Fibroblast of lung (primary cell): ENCODE results near the gene CA9. TPM values are rescaled to one million over a fixed set of nuclear protein-coding genes. Genes with fewer than 3 reads are reported as not detected.
A peak's percentile ranks its signal among the peaks of the same experiment; 100 is the strongest.
"Not testable (repeated sequence)": the region's sequence is repeated elsewhere in the genome, so short reads cannot be mapped to it uniquely, and the experiment has no call there.

Experiments
- DNase-seq, 2 donors: peaks; one replicate each; pipeline versions ENCODE4 v3.0.0 to v3.0.0-alpha.2; 2010; ENCODE audit warnings: low read depth in 2 of 2
- H2AFZ ChIP-seq: 2 replicates; pipeline ENCODE4 v1.5.1; 2012; ENCODE audit warnings: low read length, control low read depth, inconsistent platforms
- H3K27ac ChIP-seq: 2 replicates; pipeline ENCODE4 v1.5.1; 2011; ENCODE audit warnings: low read length, control low read depth; ENCODE audit not compliant: insufficient read depth
- H3K27me3 ChIP-seq: 2 replicates; pipeline ENCODE4 v1.5.1; 2011; ENCODE audit warnings: mild to moderate bottlenecking, low read length; ENCODE audit not compliant: control insufficient read depth, insufficient read depth
- H3K36me3 ChIP-seq: 2 replicates; pipeline ENCODE4 v1.5.1; 2011; ENCODE audit warnings: low read length; ENCODE audit not compliant: control insufficient read depth, insufficient read depth
- H3K4me1 ChIP-seq: 2 replicates; pipeline ENCODE4 v1.5.1; 2011; ENCODE audit warnings: low read length; ENCODE audit not compliant: control insufficient read depth, insufficient read depth; ENCODE audit errors: extremely low read depth
- H3K4me2 ChIP-seq: 2 replicates; pipeline ENCODE4 v1.5.1; 2011; ENCODE audit warnings: low read length, control low read depth; ENCODE audit not compliant: insufficient read depth; ENCODE audit errors: extremely low read depth
- H3K4me3 ChIP-seq, 4 experiments: fragments of 200-600 bp in 1 of 4; sonication (generic) in 1 of 4; replicated peaks in 1 of 4; 2 replicates each; pipeline ENCODE4 v1.5.1; 2011 to 2016; ENCODE audit warnings: low read length in 4 of 4, low read depth in 3 of 4, mild to moderate bottlenecking in 3 of 4, control low read depth in 2 of 4, inconsistent platforms in 1 of 4, mixed read lengths in 1 of 4; ENCODE audit not compliant: insufficient read depth in 1 of 4; ENCODE audit errors: control extremely low read depth in 1 of 4
- H3K79me2 ChIP-seq: 2 replicates; pipeline ENCODE4 v1.5.1; 2012; ENCODE audit warnings: mild to moderate bottlenecking, low read length, inconsistent platforms; ENCODE audit not compliant: control insufficient read depth, insufficient read depth
- H3K9ac ChIP-seq: 2 replicates; pipeline ENCODE4 v1.5.1; 2011; ENCODE audit warnings: mild to moderate bottlenecking, low read length, control low read depth; ENCODE audit not compliant: insufficient read depth
- H3K9me3 ChIP-seq: 2 replicates; pipeline ENCODE4 v1.5.1; 2012; ENCODE audit warnings: low read depth, low read length; ENCODE audit not compliant: control insufficient read depth, insufficient read depth
- H4K20me1 ChIP-seq: 2 replicates; pipeline ENCODE4 v1.5.1; 2011; ENCODE audit warnings: low read length; ENCODE audit not compliant: control insufficient read depth, insufficient read depth; ENCODE audit errors: extremely low read depth
- CTCF ChIP-seq, 2 donors: IDR thresholded peaks in 1 of 2; conservative IDR thresholded peaks in 1 of 2; 1 replicate in 1 of 2; 2 replicates in 1 of 2; pipeline ENCODE4 v1.5.1; 2011 to 2012; ENCODE audit warnings: low read length in 2 of 2, control low read depth in 1 of 2, inconsistent platforms in 1 of 2, low read depth in 1 of 2, mild to moderate bottlenecking in 1 of 2
- EZH2 ChIP-seq: IDR thresholded peaks from 2 replicates; pipeline ENCODE4 v1.5.1; 2012; ENCODE audit warnings: low read length, control low read depth, mild to moderate bottlenecking; ENCODE audit errors: missing control alignments
- polyA plus RNA-seq, 2 donors: library from polyadenylated mRNA; depleted of rRNA in 1 of 2; stranded (reverse) in 1 of 2; unstranded in 1 of 2; fragments of >200 nt; gene quantifications; 2 replicates each; pipeline ENCODE4 v1.2.1, GENCODE V29; 2011 to 2012; ENCODE audit warnings: missing spikeins in 1 of 2
- total RNA-seq: library from RNA; depleted of rRNA; stranded (reverse); fragments of >200 nt; gene quantifications from 2 replicates; pipeline ENCODE4 v1.2.1, GENCODE V29; 2014

CA9 gene
- total and polyA plus RNA-seq, 2 donors (not counting 1 experiment from before 2014, with no cell fraction given), result 0.17 to 0.59 TPM

GRCh38 chr9:35643046-35643445 is 30.7 kb upstream of the CA9 start:
- Histone ChIP-seq H2AFZ (no peak overlapping the region), H3K27me3 (no peaks in the 10 kb centered on the region), H3K79me2 (no peaks in the 10 kb centered on the region), H3K36me3 (no peaks in the 10 kb centered on the region), H3K9me3 (no peaks in the 10 kb centered on the region), H3K27ac (no peak overlapping the region), H3K4me3 (no peak overlapping the region), H4K20me1 (no peaks in the 10 kb centered on the region), H3K9ac (no peak overlapping the region), H3K4me1 (peaks cover 2% of the 10 kb centered on the region), H3K4me2 (no peak overlapping the region)
- TF ChIP-seq CTCF (conservative IDR thresholded peaks at IDR 0.05 in 1 of 2, IDR thresholded peaks at IDR 0.05 in 1 of 2; ENCODE audit: low read depth in 1 of 2, low read length in 2 of 2) (no peak), EZH2 (no peak)
- DNase-seq, result no peak

- not testable (repeated sequence) for H3K4me1 ChIP-seq, H3K9ac ChIP-seq, H4K20me1 ChIP-seq, DNase-seq, H2AFZ ChIP-seq, H3K9me3 ChIP-seq, H3K36me3 ChIP-seq, H3K27ac ChIP-seq, H3K79me2 ChIP-seq, H3K27me3 ChIP-seq, H3K4me2 ChIP-seq
- peak overlapping the region in 3 of 4 experiments; percentile 69 to 84 (median 70) for H3K4me3 ChIP-seq
Measured at GRCh38 chr9:35645736-35646135, 28.0 kb upstream of the CA9 start.

GRCh38 chr9:35646153-35646532 is 27.6 kb upstream of the CA9 start:
- Histone ChIP-seq H4K20me1 (no peaks in the 10 kb centered on the region), H3K27me3 (no peaks in the 10 kb centered on the region), H2AFZ (peak overlapping the region; percentile 83), H3K36me3 (no peaks in the 10 kb centered on the region), H3K27ac (peak overlapping the region; percentile 66), H3K9me3 (no peaks in the 10 kb centered on the region), H3K9ac (peak overlapping the region; percentile 76), H3K4me2 (peak overlapping the region; percentile 96), H3K4me1 (peaks cover 2% of the 10 kb centered on the region), H3K4me3 (peak overlapping the region; percentile 69 to 84 (median 70)), H3K79me2 (no peaks in the 10 kb centered on the region)
- TF ChIP-seq EZH2 (no peak), CTCF (conservative IDR thresholded peaks at IDR 0.05 in 1 of 2, IDR thresholded peaks at IDR 0.05 in 1 of 2; ENCODE audit: low read depth in 1 of 2, low read length in 2 of 2) (peak in 1 of 2 donors; percentile 19)
- no peak for DNase-seq
